ENCODE data around the gene PSEN1. TPM values are rescaled to one million over a fixed set of nuclear protein-coding genes. Genes with fewer than 3 reads are reported as not detected.

Gene PSEN1
- total RNA-seq, 4 donors from 2014 or later: 101 to 221 (median 135) TPM

DNA sequence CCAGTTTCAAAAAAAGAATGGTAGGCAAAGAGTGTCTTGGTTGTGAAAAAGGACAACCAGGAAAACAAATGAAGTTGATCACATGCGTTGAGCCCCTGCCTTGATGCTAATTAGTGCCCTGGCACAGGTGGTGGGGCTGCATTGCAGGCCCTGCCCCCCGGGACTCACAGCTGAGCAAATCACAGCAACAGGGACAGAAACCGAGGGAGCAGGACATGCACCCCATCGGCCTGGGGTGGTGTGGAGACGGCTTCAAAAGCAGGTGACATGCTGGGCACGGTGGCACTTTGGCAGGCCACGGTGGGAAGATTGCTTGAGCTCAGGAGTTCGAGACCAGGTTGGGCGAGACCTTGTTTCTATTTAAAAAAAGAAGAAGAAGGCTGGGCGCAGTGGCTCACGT lies 99.8 kb downstream of the PSEN1 start:
- H3K4me1 ChIP-seq: peaks cover 23 to 52% (median 29%) of the 10 kb centered on the region in 4 donors
- H3K4me3 ChIP-seq: no peak overlapping the region
- 50 to 68% methylated on average over 1 to 11 of the region's 11 CpGs for WGBS, 2 donors (ENCODE audit: low coverage in 1 of 2)
- peaks cover 41% of the 10 kb centered on the region for H3K27me3 ChIP-seq
- H3K27ac ChIP-seq: no peak overlapping the region
- H3K9me3 ChIP-seq: no peaks in the 10 kb centered on the region
- TF ChIP-seq EP300 (IDR thresholded peaks at IDR 0.05; ENCODE audit: low read depth): no peak
- TF ChIP-seq POLR2AphosphoS5 (IDR thresholded peaks at IDR 0.05): no peak
- TF ChIP-seq, protein P1, sequence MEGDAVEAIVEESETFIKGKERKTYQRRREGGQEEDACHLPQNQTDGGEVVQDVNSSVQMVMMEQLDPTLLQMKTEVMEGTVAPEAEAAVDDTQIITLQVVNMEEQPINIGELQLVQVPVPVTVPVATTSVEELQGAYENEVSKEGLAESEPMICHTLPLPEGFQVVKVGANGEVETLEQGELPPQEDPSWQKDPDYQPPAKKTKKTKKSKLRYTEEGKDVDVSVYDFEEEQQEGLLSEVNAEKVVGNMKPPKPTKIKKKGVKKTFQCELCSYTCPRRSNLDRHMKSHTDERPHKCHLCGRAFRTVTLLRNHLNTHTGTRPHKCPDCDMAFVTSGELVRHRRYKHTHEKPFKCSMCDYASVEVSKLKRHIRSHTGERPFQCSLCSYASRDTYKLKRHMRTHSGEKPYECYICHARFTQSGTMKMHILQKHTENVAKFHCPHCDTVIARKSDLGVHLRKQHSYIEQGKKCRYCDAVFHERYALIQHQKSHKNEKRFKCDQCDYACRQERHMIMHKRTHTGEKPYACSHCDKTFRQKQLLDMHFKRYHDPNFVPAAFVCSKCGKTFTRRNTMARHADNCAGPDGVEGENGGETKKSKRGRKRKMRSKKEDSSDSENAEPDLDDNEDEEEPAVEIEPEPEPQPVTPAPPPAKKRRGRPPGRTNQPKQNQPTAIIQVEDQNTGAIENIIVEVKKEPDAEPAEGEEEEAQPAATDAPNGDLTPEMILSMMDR (IDR thresholded peaks at IDR 0.05): no peak
- no peak for TF ChIP-seq POLR2A (IDR thresholded peaks at IDR 0.05)
- intact Hi-C loops (cut with DNase I; ENCODE audit: low total_unique reads) (no loop called here), in situ Hi-C loops (cut with MboI; ENCODE audit: low pct_ligation_motif_present in 1 of 4, low pct_unique_long_range_greater_than_20kb in 1 of 4, low sequenced_read_pairs in 3 of 4) (no loop called here)
- no peaks in the 10 kb centered on the region for H3K36me3 ChIP-seq
- no peak for DNase-seq

DNA sequence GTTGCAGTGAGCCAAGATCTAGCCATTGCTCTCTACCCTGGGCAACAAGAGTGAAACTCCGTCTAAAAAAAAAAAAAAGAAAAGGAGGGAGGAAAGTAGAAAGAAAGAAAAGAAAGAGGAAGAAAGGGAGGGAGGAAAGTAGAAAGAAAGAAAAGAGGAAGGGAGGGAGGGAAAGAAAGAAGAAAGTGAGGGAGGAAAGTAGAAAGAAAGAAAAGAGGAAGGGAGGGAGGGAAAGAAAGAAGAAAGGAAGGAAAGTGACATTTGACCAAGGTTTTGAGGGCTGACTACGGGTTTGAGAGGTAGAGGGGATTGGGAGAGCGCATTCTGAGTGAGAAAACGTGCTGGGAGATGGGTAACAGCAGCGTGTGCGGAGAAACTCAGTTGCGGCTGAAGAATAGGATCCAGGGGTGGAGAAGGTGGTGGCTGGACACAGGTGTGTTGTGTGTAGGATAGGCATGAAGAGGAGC lies 100.5 kb downstream of the PSEN1 start:
- in situ Hi-C loops (cut with MboI; ENCODE audit: low pct_ligation_motif_present in 1 of 4, low pct_unique_long_range_greater_than_20kb in 1 of 4, low sequenced_read_pairs in 3 of 4): no loop called here
- H3K4me3 ChIP-seq: peak overlapping the region in 1 of 4 donors; percentile 53
- no peak overlapping the region for H3K27ac ChIP-seq
- no peak for TF ChIP-seq EP300 (IDR thresholded peaks at IDR 0.05; ENCODE audit: low read depth)
- no peak for DNase-seq
- intact Hi-C loops (cut with DNase I; ENCODE audit: low total_unique reads): no loop called here
- no peaks in the 10 kb centered on the region for H3K9me3 ChIP-seq
- H3K4me1 ChIP-seq: peaks cover 23 to 57% (median 29%) of the 10 kb centered on the region in 4 donors
- H3K27me3 ChIP-seq: peaks cover 41% of the 10 kb centered on the region
- 78 to 89% methylated on average over 5 to 7 of the region's 7 CpGs for WGBS, 2 donors (ENCODE audit: low coverage in 1 of 2)
- no peaks in the 10 kb centered on the region for H3K36me3 ChIP-seq

GRCh38 chr14:73237219-73237785 lies 101.0 kb downstream of the PSEN1 start, which contains the start of gene PAPLN:
PAPLN (plus strand) TSS chr14:73237506; CDS start chr14:73239779, 2,273 bp downstream.
- H3K4me3 ChIP-seq: peak within 1 kb of the TSS; percentile 44 to 62 (median 55)
- no peak for TF ChIP-seq POLR2AphosphoS5 (IDR thresholded peaks at IDR 0.05)
- TF ChIP-seq, protein P1 (IDR thresholded peaks at IDR 0.05): no peak
- no peak for TF ChIP-seq POLR2A (IDR thresholded peaks at IDR 0.05)
- TF ChIP-seq EP300 (IDR thresholded peaks at IDR 0.05; ENCODE audit: low read depth): no peak
- DNase-seq: peak; percentile 61
- WGBS, 2 donors (ENCODE audit: low coverage in 1 of 2): 0 to 8% methylated on average over 4 to 30 of the region's 48 CpGs
- intact Hi-C loops (cut with DNase I; ENCODE audit: low total_unique reads): no loop called here
- H3K36me3 ChIP-seq: no peaks in the 10 kb centered on the region
- in situ Hi-C loops (cut with MboI; ENCODE audit: low pct_ligation_motif_present in 1 of 4, low pct_unique_long_range_greater_than_20kb in 1 of 4, low sequenced_read_pairs in 3 of 4): no loop called here
- peaks cover 23 to 63% (median 29%) of the 10 kb centered on the region in 4 donors for H3K4me1 ChIP-seq
- peak within 1 kb of the TSS; percentile 28 to 57 (median 46) for H3K27ac ChIP-seq
- peaks cover 41% of the 10 kb centered on the region for H3K27me3 ChIP-seq
- no peaks in the 10 kb centered on the region for H3K9me3 ChIP-seq

- Histone ChIP-seq H3K4me1 (peaks cover 23 to 65% (median 29%) of the 10 kb centered on the region in 4 donors), H3K9me3 (no peaks in the 10 kb centered on the region), H3K36me3 (no peaks in the 10 kb centered on the region), H3K27ac (peak overlapping the region; percentile 28 to 57 (median 46)), H3K27me3 (peaks cover 41% of the 10 kb centered on the region), H3K4me3 (peak overlapping the region; percentile 44 to 62 (median 55))
- no peak for TF ChIP-seq EP300 (IDR thresholded peaks at IDR 0.05; ENCODE audit: low read depth)
- intact Hi-C loops (cut with DNase I; ENCODE audit: low total_unique reads) (no loop called here), in situ Hi-C loops (cut with MboI; ENCODE audit: low pct_ligation_motif_present in 1 of 4, low pct_unique_long_range_greater_than_20kb in 1 of 4, low sequenced_read_pairs in 3 of 4) (no loop called here)
- 2% methylated on average over 33 of the region's 73 CpGs; no CpG with 5 or more reads in 1 of the 2 donors for WGBS, 2 donors (ENCODE audit: low coverage in 1 of 2)
- DNase-seq: no peak
These were observed 101.6 kb downstream of the PSEN1 start for GRCh38 chr14:73237786-73238423.

DNA sequence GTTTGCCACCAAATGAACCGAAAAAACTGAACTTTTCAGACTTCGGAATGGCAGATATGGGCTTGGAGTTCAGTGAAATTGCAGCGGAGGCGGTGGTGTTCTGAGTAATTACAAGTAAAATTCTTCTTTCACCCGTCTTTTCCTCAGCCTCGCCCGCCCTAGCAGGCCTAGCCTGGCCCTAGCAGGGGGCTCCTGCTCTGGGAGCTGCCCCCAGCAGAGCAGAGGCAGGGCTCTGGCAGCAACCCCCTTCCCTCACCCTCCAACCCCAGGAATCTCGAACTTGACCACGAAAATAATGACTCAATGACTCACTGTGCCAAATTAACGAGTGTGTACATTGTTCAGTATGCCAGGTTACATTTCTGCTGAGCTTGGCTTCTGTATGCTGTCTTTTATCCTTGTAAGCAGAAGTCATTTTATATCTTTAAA lies 102.1 kb downstream of the PSEN1 start:
- no peaks in the 10 kb centered on the region for H3K9me3 ChIP-seq
- peak overlapping the region in 3 of 4 donors; percentile 44 to 62 (median 53) for H3K4me3 ChIP-seq
- H3K4me1 ChIP-seq: peaks cover 23 to 65% (median 29%) of the 10 kb centered on the region in 4 donors
- H3K27me3 ChIP-seq: peaks cover 41% of the 10 kb centered on the region
- in situ Hi-C loops (cut with MboI; ENCODE audit: low pct_ligation_motif_present in 1 of 4, low pct_unique_long_range_greater_than_20kb in 1 of 4, low sequenced_read_pairs in 3 of 4) (no loop called here), intact Hi-C loops (cut with DNase I; ENCODE audit: low total_unique reads) (no loop called here)
- 21% methylated on average over 10 of the region's 10 CpGs; no CpG with 5 or more reads in 1 of the 2 donors for WGBS, 2 donors (ENCODE audit: low coverage in 1 of 2)
- TF ChIP-seq POLR2A (IDR thresholded peaks at IDR 0.05) (no peak), EP300 (IDR thresholded peaks at IDR 0.05; ENCODE audit: low read depth) (no peak), POLR2AphosphoS5 (IDR thresholded peaks at IDR 0.05) (no peak)
- TF ChIP-seq, protein P1 (IDR thresholded peaks at IDR 0.05): no peak
- DNase-seq: no peak
- H3K36me3 ChIP-seq: no peaks in the 10 kb centered on the region
- H3K27ac ChIP-seq: peak overlapping the region; percentile 28 to 57 (median 46)

Measured in transverse colon (tissue), 4 donors.